Caco-2 (cell line): Measurements from ENCODE around the gene KCNH4. TPM values are rescaled to one million over a fixed set of nuclear protein-coding genes. Genes with fewer than 3 reads are reported as not detected.

ENCODE experiments used
- BruUV-seq: library from RNA; stranded (reverse); fragments of 400-500 nt; replicated peaks from 2 replicates; lab custom pipeline; 2021; lab: Mats Ljungman, UMichigan
- CTCF ChIA-PET: fragments of 300-600 bp; sonication (Branson Sonifier 250); formaldehyde crosslinking; loops from one replicate; lab custom pipeline; 2022; ENCODE audit warnings: antibody characterized with exemption; lab: Charles Lee
- POLR2A ChIA-PET: fragments of 300-600 bp; sonication (Branson Sonifier 250); formaldehyde crosslinking; loops from one replicate; lab custom pipeline; 2022; ENCODE audit warnings: antibody characterized with exemption; lab: Charles Lee
- DNase-seq, 2 experiments: peaks; one replicate each; pipeline versions ENCODE4 v3.0.0 to v3.0.0-alpha.2; 2020 to 2022
- H3K27me3 ChIP-seq: replicated peaks from 2 replicates; pipeline ENCODE4 v1.6.0; 2011; ENCODE audit warnings: low read length; ENCODE audit not compliant: control insufficient read depth, insufficient read depth
- H3K36me3 ChIP-seq: 2 replicates; pipeline ENCODE4 v1.5.1; 2011; ENCODE audit warnings: low read length; ENCODE audit not compliant: control insufficient read depth, insufficient read depth
- H3K4me1 ChIP-seq: fragments of 250-450 bp; sonication (Bioruptor Pico); 2 replicates; pipeline ENCODE4 v1.5.1; 2020; ENCODE audit warnings: mild to moderate bottlenecking
- H3K4me3 ChIP-seq: 2 replicates; pipeline ENCODE4 v1.5.1; 2011; ENCODE audit warnings: low read depth, mild to moderate bottlenecking, control low read depth, low read length
- H3K9me3 ChIP-seq: fragments of 250-450 bp; sonication (Bioruptor Pico); 2 replicates; pipeline ENCODE4 v1.5.1; 2020; ENCODE audit warnings: mild to moderate bottlenecking, moderate library complexity
- H3K27ac Mint-ChIP-seq: one replicate; pipeline ENCODE4 v1.8.0; 2022; ENCODE audit warnings: mixed read lengths; ENCODE audit not compliant: unreplicated experiment
- H3K27me3 Mint-ChIP-seq: one replicate; pipeline ENCODE4 v1.8.0; 2022; ENCODE audit warnings: mixed read lengths; ENCODE audit not compliant: insufficient read depth, unreplicated experiment
- H3K36me3 Mint-ChIP-seq: one replicate; pipeline ENCODE4 v1.8.0; 2022; ENCODE audit warnings: mild to moderate bottlenecking, mixed read lengths; ENCODE audit not compliant: insufficient read depth, unreplicated experiment
- H3K4me1 Mint-ChIP-seq: one replicate; pipeline ENCODE4 v1.8.0; 2022; ENCODE audit warnings: low read depth, mixed read lengths; ENCODE audit not compliant: unreplicated experiment
- H3K4me3 Mint-ChIP-seq: one replicate; pipeline ENCODE4 v1.8.0; 2022; ENCODE audit warnings: mild to moderate bottlenecking, moderate library complexity, mixed read lengths; ENCODE audit not compliant: unreplicated experiment
- H3K9me3 Mint-ChIP-seq: one replicate; pipeline ENCODE4 v1.8.0; 2022; ENCODE audit warnings: mixed read lengths; ENCODE audit not compliant: unreplicated experiment
- CTCF ChIP-seq, 2 experiments: fragments of 200-600 bp in 1 of 2; IDR thresholded peaks; 1 replicate in 1 of 2; 2 replicates in 1 of 2; pipeline versions ENCODE4 v1.5.1 to v1.8.0; 2011 to 2022; ENCODE audit warnings: antibody characterized with exemption in 1 of 2, control low read depth in 1 of 2, inconsistent platforms in 1 of 2, low read depth in 1 of 2, low read length in 1 of 2, mild to moderate bottlenecking in 1 of 2, moderate library complexity in 1 of 2; ENCODE audit not compliant: insufficient read depth in 1 of 2, severe bottlenecking in 1 of 2, unreplicated experiment in 1 of 2
- intact Hi-C: fragments of 100-400 bp; cut with micrococcal nuclease; formaldehyde crosslinking; loops from one replicate; pipeline ENCODE4 v1.10.0; 2022; ENCODE audit not compliant: unreplicated experiment
- total RNA-seq: library from RNA; stranded (reverse); gene quantifications from 2 replicates; pipeline ENCODE4 v1.2.3, GENCODE V29; 2022

Gene KCNH4
- total RNA-seq, 1 experiment from 2014 or later, result 0.07 TPM

- CTCF ChIA-PET, result interaction anchor here (0.5 to 1.1 kb wide), 2 partner anchors 46 to 272 kb away, joined by 4 to 8 read pairs; partner anchors contain the start of gene KCNH4
These were observed 45.8 kb downstream of the KCNH4 start for GRCh38 chr17:42135151-42135550.

DNA sequence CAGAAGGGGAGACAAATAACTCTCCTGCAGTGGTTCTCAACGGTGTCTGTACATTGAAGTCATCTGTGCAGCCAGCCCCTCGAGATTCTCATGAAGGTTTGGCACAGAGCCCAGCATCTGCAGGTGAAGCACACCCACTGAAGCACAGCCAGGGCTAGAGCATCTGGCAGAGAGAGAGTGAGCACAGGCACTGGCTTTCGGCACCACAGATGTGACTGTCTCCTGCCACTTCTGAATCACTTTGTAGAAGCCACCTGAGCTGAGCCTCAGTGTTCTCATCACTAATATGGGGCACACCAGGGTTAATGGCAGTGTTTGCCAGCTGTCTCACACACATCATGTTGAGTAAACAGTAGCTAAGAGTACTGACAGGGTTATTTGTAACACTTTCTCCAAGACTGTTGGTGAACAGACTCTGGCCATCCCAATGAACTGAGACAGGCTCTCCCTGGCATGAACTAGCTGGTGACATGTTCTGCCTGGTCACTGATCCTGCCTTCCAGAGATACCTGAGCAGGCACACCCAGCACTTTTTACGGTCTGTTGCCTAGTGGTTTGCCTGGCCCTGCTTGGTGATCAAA is 47.4 kb downstream of the KCNH4 start:
- no TSS peak for BruUV-seq
- Histone ChIP-seq H3K4me1 (peaks cover 13% of the 10 kb centered on the region), H3K27me3 (no peaks in the 10 kb centered on the region), H3K9me3 (no peaks in the 10 kb centered on the region), H3K36me3 (peaks cover 6% of the 10 kb centered on the region; the same call in 1 of the 2 replicates), H3K4me3 (no peak overlapping the region)
- no peak overlapping the region for H3K27ac Mint-ChIP-seq
- H3K9me3 Mint-ChIP-seq, result no peaks in the 10 kb centered on the region
- POLR2A ChIA-PET, result no interaction called here
- no peaks in the 10 kb centered on the region for H3K27me3 Mint-ChIP-seq
- TF ChIP-seq CTCF (IDR thresholded peaks at IDR 0.05; ENCODE audit: insufficient read depth in 1 of 2, low read depth in 1 of 2, low read length in 1 of 2, severe bottlenecking in 1 of 2, unreplicated experiment in 1 of 2), result no peak
- no peak overlapping the region for H3K4me3 Mint-ChIP-seq
- peaks cover 6% of the 10 kb centered on the region for H3K4me1 Mint-ChIP-seq
- CTCF ChIA-PET, result interaction anchor here (0.6 kb wide), 2 partner anchors 38 to 98 kb away, joined by 5 to 7 read pairs; no protein-coding TSS in a partner anchor
- intact Hi-C loops, result no loop called here
- no peak for DNase-seq
- H3K36me3 Mint-ChIP-seq, result peaks cover 48% of the 10 kb centered on the region

More at GRCh38 chr17:42135151-42135550, 45.8 kb downstream of the KCNH4 start:
- POLR2A ChIA-PET, result interaction anchor here (0.6 to 1.3 kb wide), 3 partner anchors 14 to 548 kb away, joined by 3 to 5 read pairs (median 3); partner anchors contain the start of gene KAT2A
- H3K27me3 ChIP-seq, result no peaks in the 10 kb centered on the region
- BruUV-seq, result no TSS peak
- no peak for DNase-seq
- intact Hi-C loops, result no loop called here
- Mint-ChIP-seq H3K27ac (no peak overlapping the region), H3K4me1 (peaks cover 6% of the 10 kb centered on the region), H3K4me3 (no peak overlapping the region), H3K36me3 (peaks cover 43% of the 10 kb centered on the region), H3K27me3 (no peaks in the 10 kb centered on the region), H3K9me3 (no peaks in the 10 kb centered on the region)
- H3K4me1 ChIP-seq, result peaks cover 13% of the 10 kb centered on the region
- H3K36me3 ChIP-seq, result peaks cover under 1% of the 10 kb centered on the region; the same call in 1 of the 2 replicates
- H3K4me3 ChIP-seq, result no peak overlapping the region
- no peak for TF ChIP-seq CTCF (IDR thresholded peaks at IDR 0.05; ENCODE audit: insufficient read depth in 1 of 2, low read depth in 1 of 2, low read length in 1 of 2, severe bottlenecking in 1 of 2, unreplicated experiment in 1 of 2)
- no peaks in the 10 kb centered on the region for H3K9me3 ChIP-seq

- H3K27me3 ChIP-seq, result no peaks in the 10 kb centered on the region
- intact Hi-C loops, result no loop called here
- no peak overlapping the region for H3K4me3 Mint-ChIP-seq
- ChIA-PET POLR2A (no interaction called here), CTCF (interaction anchor here (0.6 kb wide), 2 partner anchors 39 to 97 kb away, joined by 5 to 7 read pairs; no protein-coding TSS in a partner anchor)
- BruUV-seq, result no TSS peak
- H3K27ac Mint-ChIP-seq, result no peak overlapping the region
- DNase-seq, result no peak
- H3K36me3 ChIP-seq, result peaks cover 6% of the 10 kb centered on the region; the same call in 1 of the 2 replicates
- TF ChIP-seq CTCF (IDR thresholded peaks at IDR 0.05; ENCODE audit: insufficient read depth in 1 of 2, low read depth in 1 of 2, low read length in 1 of 2, severe bottlenecking in 1 of 2, unreplicated experiment in 1 of 2), result no peak
- no peaks in the 10 kb centered on the region for H3K27me3 Mint-ChIP-seq
- H3K4me1 ChIP-seq, result peaks cover 13% of the 10 kb centered on the region
- no peak overlapping the region for H3K4me3 ChIP-seq
- peaks cover 6% of the 10 kb centered on the region for H3K4me1 Mint-ChIP-seq
- H3K9me3 ChIP-seq, result no peaks in the 10 kb centered on the region
- peaks cover 54% of the 10 kb centered on the region for H3K36me3 Mint-ChIP-seq
- no peaks in the 10 kb centered on the region for H3K9me3 Mint-ChIP-seq
These were observed 48.0 kb downstream of the KCNH4 start for GRCh38 chr17:42132941-42133340.
